Activated CD4-positive, alpha-beta T cell treated with anti-CD3 and anti-CD28 coated beads for 24 hours (primary cell): ENCODE measurements around the gene ZNF507.
A peak's percentile ranks its signal among the peaks of the same experiment; 100 is the strongest.
"Not testable (repeated sequence)": the region's sequence is repeated elsewhere in the genome, so short reads cannot be mapped to it uniquely, and the experiment has no call there.

Experiments
- DNase-seq, 2 donors: peaks; one replicate each; pipeline ENCODE4 v3.0.0-alpha.2; 2020; ENCODE audit warnings: low read depth in 2 of 2

ZNF507 gene

GRCh38 chr19:32368787-32369186 lies 23.4 kb downstream of the ZNF507 start:
- DNase-seq: no peak

DNA sequence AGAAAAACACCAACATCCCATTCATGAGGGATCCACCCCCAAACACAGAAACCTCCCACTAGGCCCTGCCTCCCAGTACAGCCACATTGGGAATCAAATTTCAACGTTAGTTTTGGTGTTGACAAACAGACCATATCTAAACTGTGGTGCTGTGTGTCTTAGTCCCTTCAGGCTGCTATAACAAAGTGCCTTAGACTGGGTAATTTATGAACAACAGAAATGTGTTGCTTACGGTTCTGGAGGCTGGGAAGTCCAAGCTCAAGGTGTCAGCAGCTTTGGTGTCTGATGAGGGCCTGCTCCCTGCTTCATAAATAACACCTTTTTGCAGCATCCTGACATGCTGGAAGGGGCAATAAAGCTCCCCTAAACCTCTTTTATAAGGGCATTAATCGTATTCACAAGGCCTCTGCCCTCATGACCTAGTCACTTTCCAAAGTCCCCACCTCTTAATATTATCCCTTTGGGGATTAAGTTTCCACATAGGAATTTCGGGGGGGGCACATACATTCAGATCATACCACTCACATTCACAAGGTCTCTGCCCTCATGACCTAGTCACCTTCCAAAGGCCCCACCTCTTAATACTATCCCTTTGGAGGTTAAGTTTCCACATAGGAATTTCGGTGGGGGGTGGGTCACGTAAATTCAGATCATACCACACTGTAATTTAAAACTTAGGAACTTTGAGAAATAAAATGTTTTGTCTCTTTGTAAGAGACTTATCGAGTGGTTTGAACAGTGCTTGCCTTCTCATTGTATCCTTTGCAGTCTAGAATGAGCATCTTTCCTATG lies 27.5 kb downstream of the ZNF507 start:
- no peak for DNase-seq

DNA sequence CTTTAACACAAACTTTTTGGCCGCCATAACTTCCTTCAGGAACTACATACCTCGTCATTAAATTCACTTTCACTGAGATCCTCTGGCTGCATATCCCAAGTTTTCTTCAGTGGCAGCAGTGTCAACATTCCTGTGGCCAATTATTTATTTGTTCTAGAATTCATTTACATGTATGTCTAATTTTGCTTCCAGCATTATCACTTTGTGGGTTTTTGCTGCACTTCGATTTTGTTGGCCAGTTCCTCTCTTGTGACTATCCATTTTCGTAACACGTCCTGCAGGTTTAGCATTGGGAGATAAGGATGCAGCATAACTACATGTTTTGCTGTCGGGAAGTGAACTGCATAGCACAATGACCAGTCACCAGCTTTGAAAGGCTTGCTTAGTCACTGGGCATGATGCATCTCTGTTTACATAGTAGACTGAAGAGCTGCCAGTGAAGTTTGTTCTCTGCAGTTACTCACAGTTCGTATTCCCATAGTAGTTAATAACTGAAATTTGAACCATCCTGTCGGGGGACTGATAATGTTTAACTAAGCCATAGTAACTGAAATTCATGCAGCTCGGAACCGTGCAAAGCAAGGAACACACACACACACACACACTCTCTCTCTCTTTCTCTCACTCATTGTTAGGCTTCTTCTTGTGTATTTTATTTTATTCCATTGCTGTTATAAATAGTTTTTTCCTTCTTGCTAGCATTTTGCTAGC lies 28.3 kb downstream of the ZNF507 start:
- DNase-seq: no peak

- DNase-seq: not testable (repeated sequence)
Observed at GRCh38 chr19:32374362-32374761, 29.0 kb downstream of the ZNF507 start.

GRCh38 chr19:32377088-32377487 lies 31.7 kb downstream of the ZNF507 start:
- not testable (repeated sequence) for DNase-seq

DNA sequence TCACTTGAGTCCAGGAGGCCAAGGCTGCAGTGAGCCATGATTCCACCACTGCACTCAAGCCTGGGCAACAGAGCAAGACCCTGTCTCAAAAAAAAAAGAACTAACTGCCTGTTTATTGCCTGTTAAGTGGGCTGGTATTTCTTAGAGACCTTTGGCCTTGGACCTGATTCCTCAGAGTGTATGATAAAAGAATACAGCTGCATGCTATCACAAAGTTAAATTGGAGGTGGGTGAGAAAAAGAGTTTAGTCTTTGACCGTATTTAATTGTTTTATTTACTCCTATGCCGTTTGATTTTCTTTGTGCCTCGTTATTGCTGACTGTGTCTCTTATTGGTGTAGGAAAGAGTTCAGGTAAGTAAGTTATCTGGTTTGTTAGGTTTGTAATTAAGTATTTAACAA lies 34.9 kb downstream of the ZNF507 start:
- DNase-seq: no peak

GRCh38 chr19:32387701-32388392 lies 42.4 kb downstream of the ZNF507 start:
- DNase-seq: no peak

DNA sequence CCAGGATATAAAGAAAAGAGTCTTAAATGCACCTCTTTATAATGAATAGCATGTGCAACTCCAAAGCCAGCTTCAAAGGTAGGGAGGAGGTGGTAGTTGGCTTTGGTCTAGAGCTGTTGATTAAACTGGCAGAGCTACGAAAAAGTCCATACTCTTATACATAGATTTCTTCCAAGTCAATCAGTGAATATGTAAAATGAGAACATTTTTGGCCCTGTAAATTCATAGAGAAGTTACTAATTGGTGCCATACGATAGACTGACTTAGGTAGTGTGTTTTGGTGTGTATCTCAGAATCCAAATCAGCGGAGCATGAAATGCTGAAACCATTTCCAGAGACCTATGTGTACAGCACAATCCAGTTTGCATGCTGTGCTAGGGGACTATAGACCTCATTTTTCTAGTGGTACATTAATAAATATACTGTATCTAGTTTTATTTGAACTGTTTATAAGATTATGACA lies 43.0 kb downstream of the ZNF507 start:
- no peak for DNase-seq

DNA sequence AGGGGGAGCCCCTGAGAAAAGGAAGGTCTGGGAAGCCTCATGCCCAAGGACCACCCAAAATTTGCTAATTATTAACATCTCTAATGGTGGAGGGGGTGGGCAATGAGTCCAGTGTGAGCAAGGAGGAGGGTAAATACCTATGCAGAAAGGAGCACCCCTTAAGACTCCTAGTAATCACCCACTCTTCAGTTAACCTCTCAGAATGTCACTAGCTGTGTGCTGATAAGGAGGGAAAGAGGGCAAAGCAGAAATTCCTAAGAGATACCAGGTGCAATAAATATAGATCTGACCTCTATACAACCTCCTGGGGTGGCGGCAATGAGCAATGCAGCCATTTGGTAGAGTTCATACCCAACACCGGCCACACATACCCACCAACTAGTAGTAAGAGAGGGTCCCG lies 47.5 kb downstream of the ZNF507 start:
- DNase-seq: no peak

- no peak for DNase-seq
Observed at GRCh38 chr19:32396046-32396652, 50.7 kb downstream of the ZNF507 start.

DNA sequence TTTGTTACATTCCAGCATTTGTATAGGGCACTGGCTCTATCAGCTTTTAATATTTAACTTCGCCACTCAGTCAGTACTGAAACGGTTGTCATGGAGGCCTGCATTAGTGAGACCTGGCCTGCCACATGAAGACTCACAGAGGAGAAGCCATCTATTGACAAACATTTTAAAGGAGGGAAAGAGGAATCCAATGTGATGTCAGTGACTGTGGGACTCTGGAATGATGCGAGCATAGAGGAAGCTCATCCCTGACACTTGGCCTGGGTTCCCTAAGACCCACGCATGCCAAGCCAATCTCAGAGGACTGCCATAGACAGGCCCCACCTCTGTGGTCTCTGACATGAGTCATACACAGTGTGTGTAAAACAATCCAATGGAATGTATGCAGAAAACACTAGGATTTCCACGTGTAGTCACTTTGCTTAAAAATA lies 52.3 kb downstream of the ZNF507 start:
- no peak for DNase-seq

DNA sequence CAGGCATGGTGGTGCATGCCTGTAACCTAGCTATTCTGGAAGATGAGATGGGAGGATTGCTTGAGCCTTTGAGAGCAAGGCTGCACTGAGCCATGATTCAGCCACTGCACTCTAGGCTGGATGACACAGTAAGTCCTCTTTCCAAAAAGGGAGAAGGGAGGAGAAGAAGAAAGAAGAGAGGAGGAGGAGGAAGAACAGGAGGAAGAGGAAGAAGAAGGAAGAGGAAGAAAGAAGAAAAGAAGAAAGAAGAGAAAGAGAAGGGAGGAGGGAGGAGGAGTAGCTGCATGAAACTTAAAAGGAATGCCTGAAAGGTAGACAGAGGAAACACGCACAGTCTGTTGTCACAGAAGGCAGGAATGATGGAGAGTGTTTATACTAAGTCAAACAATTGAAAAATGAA lies 56.6 kb downstream of the ZNF507 start:
- DNase-seq: no peak

GRCh38 chr19:32403291-32403995 lies 58.0 kb downstream of the ZNF507 start:
- no peak for DNase-seq

DNA sequence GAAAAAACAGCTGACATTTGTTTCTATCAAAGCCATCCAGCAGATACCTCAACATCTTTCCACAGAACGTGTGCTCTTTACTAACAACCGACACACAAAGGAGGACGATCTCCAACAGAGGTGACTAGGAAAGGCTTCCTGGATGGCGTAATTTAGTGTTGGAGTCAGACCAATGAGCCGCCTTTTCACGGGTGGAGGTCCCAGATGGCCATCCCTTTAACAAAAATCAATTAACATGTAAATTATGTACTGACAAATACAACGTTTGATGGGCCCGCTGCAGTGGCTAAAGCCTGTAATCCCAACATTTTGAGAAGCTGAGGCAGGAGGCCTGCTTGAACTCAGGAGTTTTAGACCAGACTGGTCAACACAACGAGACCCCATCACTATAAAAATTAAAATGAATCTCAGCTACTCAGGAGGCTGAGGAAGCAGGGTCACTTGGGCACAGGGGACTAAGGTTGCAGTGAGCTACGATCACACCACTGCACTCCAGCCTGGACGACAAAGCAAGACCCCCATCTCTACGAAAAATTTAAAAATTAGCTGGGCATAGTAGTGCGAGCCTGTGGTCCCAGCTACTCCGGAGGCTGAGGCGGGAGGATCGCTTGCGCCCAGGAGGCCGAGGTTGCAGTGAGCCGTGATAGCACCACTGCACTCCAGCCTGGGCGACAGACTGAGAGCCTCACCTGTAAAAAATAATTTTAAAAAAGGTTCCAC lies 59.0 kb downstream of the ZNF507 start:
- no peak for DNase-seq

GRCh38 chr19:32404933-32405430 lies 59.6 kb downstream of the ZNF507 start:
- no peak for DNase-seq

- DNase-seq: peak; percentile 86 to 89
Observed at GRCh38 chr19:32405431-32406160, 60.2 kb downstream of the ZNF507 start, which contains the start of gene DPY19L3. Gene DPY19L3, plus strand, starts transcription at chr19:32405770. Its CDS starts 2,484 bp downstream, at chr19:32408254.

DNA sequence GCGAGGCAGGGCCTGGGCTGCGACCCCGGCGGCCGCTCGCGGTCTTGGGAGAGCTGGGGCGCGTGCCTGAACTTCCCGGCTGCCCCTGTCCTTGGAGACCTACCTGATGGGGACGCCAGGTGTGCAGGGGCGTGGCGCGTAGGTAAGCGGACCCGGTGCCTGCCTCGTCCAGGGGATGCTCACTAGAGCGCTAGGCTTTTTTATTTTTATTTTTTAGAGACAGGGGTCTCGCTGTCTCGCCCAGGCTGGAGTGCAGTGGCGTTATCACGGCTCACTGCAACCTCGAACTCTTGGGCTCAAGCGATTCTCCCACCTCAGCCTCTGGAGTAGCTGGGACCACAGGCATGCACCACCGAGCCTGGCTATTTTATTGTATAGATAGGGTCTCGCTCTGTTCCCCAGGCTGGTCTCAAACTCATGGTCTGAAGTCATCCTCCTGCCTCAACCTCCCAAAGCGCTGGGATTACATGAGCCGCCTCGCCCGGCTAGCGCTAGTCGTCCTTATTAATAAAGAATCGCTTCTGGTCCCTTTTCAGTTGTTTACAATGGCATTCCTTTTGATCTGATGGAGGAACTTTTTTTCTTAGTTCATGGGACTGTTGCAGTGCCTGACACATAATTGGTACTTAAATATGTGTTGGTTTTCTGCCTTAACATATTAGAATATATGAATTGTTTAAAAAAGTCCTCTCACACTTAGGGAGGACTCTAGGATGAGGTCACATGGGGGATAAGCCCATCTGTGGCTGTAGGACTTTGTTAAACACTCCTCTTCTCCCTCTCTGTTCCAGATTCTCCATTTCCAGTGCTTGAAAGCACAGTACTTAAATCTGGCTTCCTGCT lies 61.0 kb downstream of the ZNF507 start:
- DNase-seq: no peak
